ENCODE measurements around the gene RERE.

The RERE gene

DNA sequence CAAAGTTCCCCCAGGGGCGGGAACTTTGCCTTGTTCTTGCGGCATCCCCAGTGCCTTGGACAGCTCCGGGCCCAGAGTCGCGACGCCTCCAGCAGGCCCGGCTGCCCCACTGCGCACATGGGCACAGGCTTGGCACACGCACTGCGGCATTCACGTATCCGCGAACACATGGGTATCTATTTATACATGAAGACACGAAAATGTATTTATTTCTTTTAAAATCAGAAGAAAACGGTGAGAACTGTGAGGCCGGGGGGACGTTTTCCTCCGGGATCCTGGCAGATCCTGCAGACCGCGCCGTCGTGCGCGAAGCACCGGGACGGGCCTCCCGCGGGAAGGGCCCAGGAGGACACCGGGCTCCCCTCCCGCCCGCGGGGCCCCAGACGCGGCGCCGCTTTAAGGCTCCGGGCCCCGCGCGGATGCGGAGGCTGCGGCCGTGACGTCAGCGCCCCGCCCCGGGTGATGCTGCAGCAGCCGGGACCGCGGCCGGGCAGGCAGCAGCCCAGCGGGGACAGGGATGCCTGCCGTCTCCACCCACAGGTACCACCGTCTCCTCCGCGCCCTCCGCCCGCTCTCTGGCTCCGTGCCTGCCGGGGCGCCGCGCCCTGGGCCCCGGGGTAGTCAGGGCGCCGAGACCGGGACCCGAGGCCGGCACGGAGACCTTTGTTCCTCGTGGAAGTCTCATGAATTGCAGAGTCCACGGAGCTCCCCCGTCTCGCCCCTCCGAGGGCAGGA is 499.6 kb downstream of the RERE start, which contains the start of gene SLC45A1 (continued):
- TF ChIP-seq ZNF398 (tag by site-specific recombination; IDR thresholded peaks at IDR 0.05) (no peak), ZNF140 (tag by site-specific recombination; IDR thresholded peaks at IDR 0.05) (no peak), BCL11A (tag by site-specific recombination; IDR thresholded peaks at IDR 0.05; ENCODE audit: low read depth) (no peak), REPIN1 (tag by site-specific recombination; IDR thresholded peaks at IDR 0.05; ENCODE audit: low read depth) (no peak), ZNF561 (tag by site-specific recombination; IDR thresholded peaks at IDR 0.05; ENCODE audit: borderline replicate concordance) (peak; percentile 45; the same call in 1 of the 2 replicates), ZNF157 (tag by site-specific recombination; IDR thresholded peaks at IDR 0.05) (no peak), ZNF558 (tag by site-specific recombination; IDR thresholded peaks at IDR 0.05) (no peak), ZBTB49 (tag by site-specific recombination; IDR thresholded peaks at IDR 0.05; ENCODE audit: low read depth) (no peak), ZNF221 (tag by site-specific recombination; IDR thresholded peaks at IDR 0.05; ENCODE audit: borderline replicate concordance) (no peak), ZNF121 (tag by site-specific recombination; IDR thresholded peaks at IDR 0.05) (no peak), ZNF664 (tag by site-specific recombination; IDR thresholded peaks at IDR 0.05) (no peak), REST (tag by site-specific recombination; IDR thresholded peaks at IDR 0.05) (0 out of 2 replicates have a peak, but pooled peaks have one; percentile 25), ZNF473 (tag by site-specific recombination; IDR thresholded peaks at IDR 0.05) (no peak), ZNF16 (tag by site-specific recombination; IDR thresholded peaks at IDR 0.05; ENCODE audit: low read depth) (no peak), ZNF623 (tag by site-specific recombination; IDR thresholded peaks at IDR 0.05) (no peak), ZNF560 (tag by site-specific recombination; IDR thresholded peaks at IDR 0.05; ENCODE audit: borderline replicate concordance) (no peak), ZNF585B (tag by site-specific recombination; IDR thresholded peaks at IDR 0.05) (peak; percentile 57), ZNF513 (tag by site-specific recombination; IDR thresholded peaks at IDR 0.05) (no peak), ZNF530 (tag by site-specific recombination; IDR thresholded peaks at IDR 0.05; ENCODE audit: low read depth) (no peak), ZNF629 (tag by site-specific recombination; IDR thresholded peaks at IDR 0.05) (peak; percentile 42; the same call in 1 of the 2 replicates), SP3 (tag by site-specific recombination; IDR thresholded peaks at IDR 0.05) (no peak), ZNF132 (tag by site-specific recombination; IDR thresholded peaks at IDR 0.05; ENCODE audit: borderline replicate concordance) (no peak), ZNF416 (tag by site-specific recombination; IDR thresholded peaks at IDR 0.05) (no peak)
- TF ChIP-seq, protein P1, sequence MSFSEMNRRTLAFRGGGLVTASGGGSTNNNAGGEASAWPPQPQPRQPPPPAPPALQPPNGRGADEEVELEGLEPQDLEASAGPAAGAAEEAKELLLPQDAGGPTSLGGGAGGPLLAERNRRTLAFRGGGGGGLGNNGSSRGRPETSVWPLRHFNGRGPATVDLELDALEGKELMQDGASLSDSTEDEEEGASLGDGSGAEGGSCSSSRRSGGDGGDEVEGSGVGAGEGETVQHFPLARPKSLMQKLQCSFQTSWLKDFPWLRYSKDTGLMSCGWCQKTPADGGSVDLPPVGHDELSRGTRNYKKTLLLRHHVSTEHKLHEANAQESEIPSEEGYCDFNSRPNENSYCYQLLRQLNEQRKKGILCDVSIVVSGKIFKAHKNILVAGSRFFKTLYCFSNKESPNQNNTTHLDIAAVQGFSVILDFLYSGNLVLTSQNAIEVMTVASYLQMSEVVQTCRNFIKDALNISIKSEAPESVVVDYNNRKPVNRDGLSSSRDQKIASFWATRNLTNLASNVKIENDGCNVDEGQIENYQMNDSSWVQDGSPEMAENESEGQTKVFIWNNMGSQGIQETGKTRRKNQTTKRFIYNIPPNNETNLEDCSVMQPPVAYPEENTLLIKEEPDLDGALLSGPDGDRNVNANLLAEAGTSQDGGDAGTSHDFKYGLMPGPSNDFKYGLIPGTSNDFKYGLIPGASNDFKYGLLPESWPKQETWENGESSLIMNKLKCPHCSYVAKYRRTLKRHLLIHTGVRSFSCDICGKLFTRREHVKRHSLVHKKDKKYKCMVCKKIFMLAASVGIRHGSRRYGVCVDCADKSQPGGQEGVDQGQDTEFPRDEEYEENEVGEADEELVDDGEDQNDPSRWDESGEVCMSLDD (tag by site-specific recombination; IDR thresholded peaks at IDR 0.05), result no peak
- TF ChIP-seq, protein P2, sequence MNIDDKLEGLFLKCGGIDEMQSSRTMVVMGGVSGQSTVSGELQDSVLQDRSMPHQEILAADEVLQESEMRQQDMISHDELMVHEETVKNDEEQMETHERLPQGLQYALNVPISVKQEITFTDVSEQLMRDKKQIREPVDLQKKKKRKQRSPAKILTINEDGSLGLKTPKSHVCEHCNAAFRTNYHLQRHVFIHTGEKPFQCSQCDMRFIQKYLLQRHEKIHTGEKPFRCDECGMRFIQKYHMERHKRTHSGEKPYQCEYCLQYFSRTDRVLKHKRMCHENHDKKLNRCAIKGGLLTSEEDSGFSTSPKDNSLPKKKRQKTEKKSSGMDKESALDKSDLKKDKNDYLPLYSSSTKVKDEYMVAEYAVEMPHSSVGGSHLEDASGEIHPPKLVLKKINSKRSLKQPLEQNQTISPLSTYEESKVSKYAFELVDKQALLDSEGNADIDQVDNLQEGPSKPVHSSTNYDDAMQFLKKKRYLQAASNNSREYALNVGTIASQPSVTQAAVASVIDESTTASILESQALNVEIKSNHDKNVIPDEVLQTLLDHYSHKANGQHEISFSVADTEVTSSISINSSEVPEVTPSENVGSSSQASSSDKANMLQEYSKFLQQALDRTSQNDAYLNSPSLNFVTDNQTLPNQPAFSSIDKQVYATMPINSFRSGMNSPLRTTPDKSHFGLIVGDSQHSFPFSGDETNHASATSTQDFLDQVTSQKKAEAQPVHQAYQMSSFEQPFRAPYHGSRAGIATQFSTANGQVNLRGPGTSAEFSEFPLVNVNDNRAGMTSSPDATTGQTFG (tag by site-specific recombination; IDR thresholded peaks at IDR 0.05; ENCODE audit: borderline replicate concordance), result no peak

All from HEK293 (cell line).